Endothelial cell (in vitro differentiated cells): ENCODE results near the gene GGA2. TPM values are rescaled to one million over a fixed set of nuclear protein-coding genes. Genes with fewer than 3 reads are reported as not detected.

Experiments
- DNase-seq: peaks from one replicate; pipeline ENCODE4 v3.0.0; 2021; ENCODE audit warnings: low spot score
- H3K27ac Mint-ChIP-seq: one replicate; pipeline ENCODE4 v1.8.0; 2021; ENCODE audit warnings: mixed read lengths, inconsistent platforms; ENCODE audit not compliant: unreplicated experiment
- H3K27me3 Mint-ChIP-seq: one replicate; pipeline ENCODE4 v1.8.0; 2021; ENCODE audit warnings: mild to moderate bottlenecking, moderate library complexity, mixed read lengths, inconsistent platforms; ENCODE audit not compliant: unreplicated experiment
- H3K36me3 Mint-ChIP-seq: one replicate; pipeline ENCODE4 v1.8.0; 2021; ENCODE audit warnings: mild to moderate bottlenecking, low read depth, mixed read lengths, inconsistent platforms; ENCODE audit not compliant: unreplicated experiment
- H3K4me1 Mint-ChIP-seq: one replicate; pipeline ENCODE4 v1.8.0; 2021; ENCODE audit warnings: mild to moderate bottlenecking, mixed read lengths, inconsistent platforms; ENCODE audit not compliant: unreplicated experiment
- H3K4me3 Mint-ChIP-seq: one replicate; pipeline ENCODE4 v1.8.0; 2021; ENCODE audit warnings: mild to moderate bottlenecking, mixed read lengths, inconsistent platforms; ENCODE audit not compliant: unreplicated experiment
- H3K9me3 Mint-ChIP-seq: one replicate; pipeline ENCODE4 v1.8.0; 2021; ENCODE audit warnings: mixed read lengths, inconsistent platforms; ENCODE audit not compliant: unreplicated experiment
- total RNA-seq: library from RNA; stranded (reverse); fragmentation: NEBNext Ultra II Directional; extraction: Animal tissue kit (Norgen Biotek cat#: 25700); gene quantifications from one replicate; pipeline ENCODE4 v1.2.1, GENCODE V29; 2021; ENCODE audit not compliant: unreplicated experiment
- TF ChIP-seq, protein P1 (sequence below): fragments of 200-600 bp; sonication (generic); IDR thresholded peaks from one replicate; pipeline ENCODE4 v1.5.0; 2021; ENCODE audit warnings: antibody characterized with exemption; ENCODE audit not compliant: unreplicated experiment

The GGA2 gene
- total RNA-seq, 1 donor from 2014 or later: 65.1 TPM

DNA sequence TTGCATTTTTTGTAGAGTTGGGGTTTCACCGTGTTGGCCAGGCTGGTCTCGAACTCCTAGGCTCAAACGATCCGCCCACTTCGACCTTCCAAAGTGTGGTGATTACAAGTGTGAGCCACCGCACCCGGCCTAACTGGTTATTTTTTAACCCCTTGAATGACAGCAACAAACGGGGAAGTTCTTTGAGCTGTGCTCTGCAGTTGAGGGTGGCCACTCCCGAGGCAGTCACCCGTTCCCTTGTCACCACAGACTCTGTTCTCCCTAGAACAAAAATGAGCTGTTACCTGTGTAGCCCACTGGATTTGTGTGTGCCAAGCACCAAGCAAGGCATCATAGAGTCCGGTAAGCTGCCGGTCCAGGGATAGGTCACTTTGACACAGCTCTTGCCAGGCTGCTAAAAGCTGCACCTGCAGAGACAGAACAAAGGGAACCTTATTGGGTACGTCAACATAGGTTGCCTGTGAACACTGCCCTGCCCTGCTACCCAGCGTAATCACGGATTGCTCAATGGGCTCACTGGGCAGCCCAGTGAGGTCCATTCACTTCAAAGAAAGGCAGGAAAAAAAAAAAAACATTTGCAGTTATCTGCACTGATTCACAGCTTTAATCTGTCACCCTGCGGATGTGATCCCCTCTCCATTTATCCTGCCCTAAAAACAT is 76.9 kb downstream of the GGA2 start:
- Mint-ChIP-seq H3K36me3 (no peaks in the 10 kb centered on the region), H3K27ac (no peak overlapping the region), H3K27me3 (no peaks in the 10 kb centered on the region), H3K4me3 (peak overlapping the region; percentile 42), H3K9me3 (no peaks in the 10 kb centered on the region), H3K4me1 (no peaks in the 10 kb centered on the region)
- no peak for DNase-seq
- TF ChIP-seq, protein P1, sequence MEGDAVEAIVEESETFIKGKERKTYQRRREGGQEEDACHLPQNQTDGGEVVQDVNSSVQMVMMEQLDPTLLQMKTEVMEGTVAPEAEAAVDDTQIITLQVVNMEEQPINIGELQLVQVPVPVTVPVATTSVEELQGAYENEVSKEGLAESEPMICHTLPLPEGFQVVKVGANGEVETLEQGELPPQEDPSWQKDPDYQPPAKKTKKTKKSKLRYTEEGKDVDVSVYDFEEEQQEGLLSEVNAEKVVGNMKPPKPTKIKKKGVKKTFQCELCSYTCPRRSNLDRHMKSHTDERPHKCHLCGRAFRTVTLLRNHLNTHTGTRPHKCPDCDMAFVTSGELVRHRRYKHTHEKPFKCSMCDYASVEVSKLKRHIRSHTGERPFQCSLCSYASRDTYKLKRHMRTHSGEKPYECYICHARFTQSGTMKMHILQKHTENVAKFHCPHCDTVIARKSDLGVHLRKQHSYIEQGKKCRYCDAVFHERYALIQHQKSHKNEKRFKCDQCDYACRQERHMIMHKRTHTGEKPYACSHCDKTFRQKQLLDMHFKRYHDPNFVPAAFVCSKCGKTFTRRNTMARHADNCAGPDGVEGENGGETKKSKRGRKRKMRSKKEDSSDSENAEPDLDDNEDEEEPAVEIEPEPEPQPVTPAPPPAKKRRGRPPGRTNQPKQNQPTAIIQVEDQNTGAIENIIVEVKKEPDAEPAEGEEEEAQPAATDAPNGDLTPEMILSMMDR: no peak

DNA sequence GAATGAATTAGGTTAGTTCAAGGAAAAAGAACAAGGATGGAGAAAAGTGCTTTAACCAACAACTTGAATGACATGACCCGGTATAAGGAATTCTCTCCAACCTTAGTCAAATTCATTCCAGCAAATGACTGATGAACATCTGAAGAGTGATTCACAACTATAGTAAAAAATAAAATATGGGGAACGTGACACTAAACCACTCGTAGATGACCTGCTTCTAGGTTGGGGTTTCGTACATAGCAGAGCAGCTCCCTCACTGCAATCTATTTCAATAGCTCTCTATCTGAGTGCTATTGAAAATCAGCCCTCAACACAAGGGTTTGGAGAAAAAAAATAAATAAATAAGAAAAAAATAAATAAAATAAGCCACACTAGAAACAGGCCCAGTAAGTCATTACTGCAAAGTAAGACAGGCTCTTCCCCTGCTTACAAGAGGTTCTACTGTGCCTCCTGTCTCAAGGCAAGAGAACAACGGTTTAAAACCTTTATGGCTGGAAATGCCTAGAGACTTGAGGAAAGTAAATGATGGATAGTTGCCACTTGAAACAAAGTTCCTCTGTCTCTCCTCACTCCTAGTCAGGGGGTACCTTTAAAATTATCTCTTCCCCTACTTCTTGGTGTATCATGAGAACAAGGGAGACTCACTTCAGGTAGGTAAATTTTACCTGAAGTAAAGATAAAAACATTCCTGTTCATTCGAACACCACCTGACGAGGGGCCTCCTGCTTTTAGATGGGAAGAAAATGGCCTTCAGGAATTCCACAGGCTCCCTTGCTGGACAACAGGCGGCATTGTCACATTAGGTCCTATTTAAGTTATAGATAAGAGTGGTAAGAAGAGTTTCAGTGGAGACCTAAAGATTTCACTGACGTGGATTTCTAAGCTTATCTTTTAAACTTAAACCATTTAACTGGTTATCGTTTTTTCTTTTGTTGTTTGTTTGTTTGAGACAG is 77.8 kb downstream of the GGA2 start:
- Mint-ChIP-seq H3K4me1 (no peaks in the 10 kb centered on the region), H3K36me3 (peaks cover 3% of the 10 kb centered on the region), H3K9me3 (no peaks in the 10 kb centered on the region), H3K4me3 (no peak overlapping the region), H3K27ac (no peak overlapping the region), H3K27me3 (no peaks in the 10 kb centered on the region)
- DNase-seq: no peak
- TF ChIP-seq, protein P1: no peak

DNA sequence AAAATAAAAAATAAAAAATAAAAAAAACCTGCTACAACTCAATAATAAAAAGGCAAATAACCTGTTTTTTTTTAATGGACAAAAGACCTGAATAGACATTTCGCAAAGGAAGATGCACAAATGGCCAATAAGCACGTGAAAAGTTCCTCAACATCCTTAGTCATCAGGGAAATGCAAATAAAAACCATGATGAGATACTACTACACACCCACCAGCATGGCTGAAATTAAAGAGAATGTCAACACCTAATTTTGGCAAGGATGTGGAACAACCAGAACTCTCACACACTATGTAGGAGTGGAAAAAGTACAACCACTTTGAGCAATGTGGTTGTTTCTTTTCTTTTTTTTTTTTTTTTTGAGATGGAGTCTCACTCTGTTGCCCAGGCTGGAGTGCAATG is 81.9 kb downstream of the GGA2 start:
- Mint-ChIP-seq H3K27me3 (no peaks in the 10 kb centered on the region), H3K4me3 (no peak overlapping the region), H3K4me1 (no peaks in the 10 kb centered on the region), H3K36me3 (peaks cover 4% of the 10 kb centered on the region), H3K27ac (no peak overlapping the region), H3K9me3 (no peaks in the 10 kb centered on the region)
- TF ChIP-seq, protein P1: no peak
- DNase-seq: no peak

DNA sequence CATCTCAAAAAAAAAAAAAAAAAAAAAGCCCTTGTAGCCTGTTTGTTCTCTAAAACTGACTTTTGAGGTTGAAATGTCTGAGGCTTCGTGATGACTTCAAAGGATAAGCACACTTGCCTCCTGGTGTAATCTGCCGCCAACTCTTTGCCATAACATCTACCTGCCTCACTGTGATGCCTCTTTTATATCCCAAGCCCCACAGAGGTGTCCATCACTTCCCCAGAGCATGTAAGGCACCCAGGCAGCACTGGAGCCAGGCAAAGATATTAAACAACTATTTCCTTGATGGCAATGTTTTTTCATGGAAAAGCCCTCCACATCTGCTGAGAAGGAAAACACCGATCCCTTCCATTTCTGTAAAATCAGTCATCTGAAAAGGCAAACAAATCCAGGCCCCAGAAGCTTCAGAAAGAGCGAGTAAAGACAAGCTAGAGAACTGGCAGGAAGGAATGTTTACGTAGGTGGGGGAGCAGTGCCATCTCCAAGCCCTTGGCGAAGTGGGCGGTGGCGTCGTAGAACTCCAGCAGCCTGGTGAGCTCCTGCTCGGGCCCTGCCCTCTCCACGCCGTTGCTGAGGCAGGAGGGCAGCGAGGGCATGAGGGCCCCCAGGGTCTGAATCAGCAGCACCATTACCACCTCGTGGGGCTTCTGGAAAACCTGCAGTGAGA is 85.9 kb downstream of the GGA2 start:
- no peak overlapping the region for H3K4me3 Mint-ChIP-seq
- peaks cover 4% of the 10 kb centered on the region for H3K36me3 Mint-ChIP-seq
- no peaks in the 10 kb centered on the region for H3K27me3 Mint-ChIP-seq
- no peak overlapping the region for H3K27ac Mint-ChIP-seq
- peaks cover 5% of the 10 kb centered on the region for H3K4me1 Mint-ChIP-seq
- TF ChIP-seq, protein P1: no peak
- no peaks in the 10 kb centered on the region for H3K9me3 Mint-ChIP-seq
- DNase-seq: no peak
